AG10803 (cell line): ENCODE results near the gene ZDHHC11B.

ENCODE experiments used
- DNase-seq: peaks from one replicate; pipeline ENCODE4 v3.0.0; 2010; ENCODE audit warnings: low read depth
- H3K4me3 ChIP-seq: 2 replicates; pipeline ENCODE4 v1.5.1; 2011; ENCODE audit warnings: mild to moderate bottlenecking, low read length, control low read depth
- TF ChIP-seq, protein P1 (sequence below): conservative IDR thresholded peaks from 2 replicates; pipeline ENCODE4 v1.5.1; 2011; ENCODE audit warnings: mild to moderate bottlenecking, low read length, control low read depth, inconsistent platforms

Gene ZDHHC11B

DNA sequence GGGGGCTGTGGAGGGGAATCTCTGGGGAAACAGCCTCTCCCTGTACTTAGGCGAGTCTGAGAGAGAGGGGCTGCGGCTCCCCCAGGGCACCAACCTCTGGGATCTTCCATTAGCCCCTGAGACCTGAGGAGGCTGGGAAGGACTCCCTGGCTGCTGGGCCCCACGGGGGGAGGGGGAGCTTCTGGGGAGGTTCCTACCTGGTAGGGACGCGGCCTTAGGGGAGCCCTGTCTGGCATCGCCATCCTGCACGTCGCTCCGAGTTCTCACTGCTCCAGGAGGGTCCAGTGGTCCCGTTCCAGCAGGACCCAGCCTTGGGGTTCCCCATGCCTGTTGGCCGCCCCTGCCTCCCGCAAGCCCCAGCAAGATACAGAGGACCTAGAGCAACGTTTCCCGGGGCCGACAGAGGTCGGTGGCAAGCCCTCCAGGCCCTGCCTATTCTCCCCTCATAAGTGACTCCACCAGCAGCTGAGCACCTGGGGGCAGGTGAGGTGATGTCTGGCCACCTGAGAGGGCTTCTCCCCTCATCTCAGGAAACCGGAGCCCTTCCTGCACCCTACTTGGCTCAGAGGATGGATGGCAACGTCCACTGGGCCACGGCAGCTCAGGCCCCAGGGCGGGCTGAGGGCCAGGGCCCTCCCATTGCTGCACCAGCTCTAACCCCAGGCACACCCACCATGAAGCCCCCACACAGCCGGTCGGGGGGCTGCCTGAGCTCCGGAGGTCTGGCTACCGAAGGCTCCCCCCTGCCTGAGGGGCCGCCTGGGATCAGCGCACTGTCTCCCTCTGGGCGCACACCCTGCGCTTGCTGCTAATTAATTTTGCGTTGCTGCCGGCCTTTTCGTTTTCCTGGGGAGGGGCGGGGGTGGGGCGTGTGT is 113.9 kb downstream of the ZDHHC11B start:
- TF ChIP-seq, protein P1, sequence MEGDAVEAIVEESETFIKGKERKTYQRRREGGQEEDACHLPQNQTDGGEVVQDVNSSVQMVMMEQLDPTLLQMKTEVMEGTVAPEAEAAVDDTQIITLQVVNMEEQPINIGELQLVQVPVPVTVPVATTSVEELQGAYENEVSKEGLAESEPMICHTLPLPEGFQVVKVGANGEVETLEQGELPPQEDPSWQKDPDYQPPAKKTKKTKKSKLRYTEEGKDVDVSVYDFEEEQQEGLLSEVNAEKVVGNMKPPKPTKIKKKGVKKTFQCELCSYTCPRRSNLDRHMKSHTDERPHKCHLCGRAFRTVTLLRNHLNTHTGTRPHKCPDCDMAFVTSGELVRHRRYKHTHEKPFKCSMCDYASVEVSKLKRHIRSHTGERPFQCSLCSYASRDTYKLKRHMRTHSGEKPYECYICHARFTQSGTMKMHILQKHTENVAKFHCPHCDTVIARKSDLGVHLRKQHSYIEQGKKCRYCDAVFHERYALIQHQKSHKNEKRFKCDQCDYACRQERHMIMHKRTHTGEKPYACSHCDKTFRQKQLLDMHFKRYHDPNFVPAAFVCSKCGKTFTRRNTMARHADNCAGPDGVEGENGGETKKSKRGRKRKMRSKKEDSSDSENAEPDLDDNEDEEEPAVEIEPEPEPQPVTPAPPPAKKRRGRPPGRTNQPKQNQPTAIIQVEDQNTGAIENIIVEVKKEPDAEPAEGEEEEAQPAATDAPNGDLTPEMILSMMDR: no peak
- no peak overlapping the region for H3K4me3 ChIP-seq
- DNase-seq: no peak

DNA sequence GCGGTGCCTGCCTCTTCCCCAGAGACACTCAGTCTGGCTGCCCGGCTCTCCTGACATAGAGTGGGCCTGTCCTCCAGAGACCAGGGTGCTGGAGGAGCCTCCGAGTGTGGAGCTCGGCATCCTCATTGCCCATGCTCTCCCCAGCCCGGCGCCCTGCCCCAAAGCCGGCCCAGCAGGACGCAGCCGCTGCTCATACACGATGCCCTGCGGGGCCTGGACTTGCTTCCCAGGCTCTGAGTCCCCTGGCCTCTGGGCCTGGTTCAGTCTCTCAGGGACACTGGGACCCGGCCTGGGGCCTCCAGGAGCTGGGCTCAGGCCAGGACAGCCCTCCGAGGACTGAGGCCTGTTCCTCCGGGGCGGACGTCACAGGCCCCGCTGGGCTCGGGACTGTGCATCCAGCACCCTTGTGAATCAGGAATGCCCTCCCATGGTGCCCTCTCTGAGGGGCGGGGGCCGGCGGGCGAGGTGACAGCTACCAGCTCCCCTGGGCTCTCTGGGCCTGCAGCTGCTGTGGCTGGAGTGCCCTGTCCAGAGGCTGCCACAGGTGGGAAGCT is 114.6 kb downstream of the ZDHHC11B start:
- TF ChIP-seq, protein P1: no peak
- H3K4me3 ChIP-seq: no peak overlapping the region
- no peak for DNase-seq

DNA sequence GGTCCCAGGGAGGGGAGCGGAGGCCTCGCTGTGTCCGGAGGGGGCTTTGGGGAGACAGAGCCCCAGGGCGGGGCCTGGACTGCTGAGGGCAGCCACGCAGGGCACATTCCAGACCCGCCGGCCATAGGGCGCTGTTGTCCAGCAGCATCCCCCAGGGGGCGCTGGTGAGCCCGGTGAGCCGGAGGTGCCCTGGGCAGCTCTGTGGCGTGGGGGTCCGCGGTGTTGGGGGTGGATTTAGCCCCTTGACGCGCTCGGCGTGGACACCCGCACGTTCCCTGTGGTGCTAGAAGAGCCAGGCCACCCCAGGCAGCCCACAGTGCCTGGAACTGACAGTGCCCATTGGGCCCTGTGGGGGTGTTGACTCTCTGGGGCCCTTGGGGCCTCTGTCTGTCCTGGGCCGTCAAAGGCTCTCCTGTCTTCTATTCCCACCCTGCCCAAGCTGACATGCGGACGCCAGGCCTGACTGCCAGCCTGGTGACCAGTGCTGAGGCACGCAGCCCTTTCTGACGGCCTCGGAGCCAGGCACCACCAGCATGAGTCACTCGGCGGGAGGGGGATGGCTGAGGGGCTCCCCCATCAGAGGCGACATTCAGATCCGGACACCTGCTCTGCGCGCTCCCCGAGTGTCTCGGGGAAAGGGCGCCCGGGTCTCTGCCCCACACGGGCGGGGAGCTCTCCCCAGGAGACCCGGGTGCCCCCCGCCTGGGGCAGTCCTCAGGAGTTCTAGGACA is 115.3 kb downstream of the ZDHHC11B start:
- TF ChIP-seq, protein P1: peak; percentile 54

DNA sequence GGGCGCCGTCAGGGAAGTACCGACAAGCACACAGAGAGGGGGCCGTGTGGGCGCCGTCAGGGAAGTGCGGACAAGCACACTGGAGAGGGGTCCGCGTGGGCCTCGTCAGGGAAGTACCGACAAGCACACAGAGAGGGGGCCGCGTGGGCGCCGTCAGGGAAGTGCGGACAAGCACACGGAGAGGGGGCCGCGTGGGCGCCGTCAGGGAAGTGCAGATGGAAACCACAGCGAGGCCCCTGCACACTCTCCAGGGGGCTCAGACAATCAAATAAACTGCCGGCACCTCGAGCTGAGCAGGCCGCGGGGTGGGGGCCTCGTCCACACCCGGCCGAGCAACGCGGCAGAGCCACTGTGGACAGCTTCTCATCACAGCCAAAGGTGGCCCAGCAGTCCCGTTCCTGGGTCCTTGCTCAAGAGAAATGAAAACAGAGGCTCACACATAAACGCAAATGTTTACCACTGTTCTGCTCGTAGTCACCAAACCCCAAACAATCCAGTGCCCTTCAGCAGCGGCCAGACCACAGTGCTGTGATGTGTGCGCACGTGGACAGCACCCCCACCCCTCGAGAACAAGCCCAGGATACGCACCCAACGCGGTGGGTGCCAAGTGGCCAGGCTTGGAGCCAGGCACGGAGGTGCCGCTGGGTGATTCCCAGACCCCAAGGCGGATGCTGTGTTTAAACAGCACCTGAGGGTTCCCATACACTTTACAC is 116.1 kb downstream of the ZDHHC11B start:
- DNase-seq: no peak
- H3K4me3 ChIP-seq: no peak overlapping the region
- TF ChIP-seq, protein P1: no peak

More for the DNA sequence above, 115.3 kb downstream of the ZDHHC11B start:
- no peak overlapping the region for H3K4me3 ChIP-seq
- peak; percentile 23 for DNase-seq

DNA sequence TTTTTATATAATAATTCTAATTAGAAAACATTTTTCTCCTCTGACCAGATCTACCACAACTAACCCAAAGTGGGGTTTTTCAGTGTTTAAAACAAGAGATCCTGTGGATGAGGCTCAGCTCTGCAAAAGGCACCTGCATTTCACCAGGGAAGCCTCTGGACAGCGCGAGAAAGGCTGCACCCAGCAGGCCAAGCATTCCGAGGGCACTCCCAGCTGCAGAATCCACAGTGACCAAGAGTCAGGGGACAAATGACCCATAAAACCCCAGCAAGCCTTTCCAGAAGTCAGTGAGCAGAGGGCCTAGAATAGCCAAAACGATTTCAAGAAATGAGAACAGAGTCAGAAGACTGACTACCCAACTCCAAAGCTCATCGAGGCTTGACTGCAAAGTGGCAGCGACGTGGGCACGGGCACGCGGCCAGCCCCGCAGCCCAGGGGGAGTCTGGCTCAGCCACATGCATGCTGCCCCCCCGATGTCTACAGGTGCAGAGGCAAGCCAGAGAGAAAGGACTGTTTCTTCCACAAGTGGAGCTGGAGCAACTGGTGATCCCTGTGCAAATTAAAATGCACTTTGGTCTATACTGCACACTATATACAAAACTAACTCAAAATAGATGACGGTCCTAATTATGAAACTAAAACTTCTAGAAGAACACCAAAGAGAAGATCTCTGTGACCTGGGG is 117.6 kb downstream of the ZDHHC11B start:
- TF ChIP-seq, protein P1: no peak
- DNase-seq: no peak
- no peak overlapping the region for H3K4me3 ChIP-seq

DNA sequence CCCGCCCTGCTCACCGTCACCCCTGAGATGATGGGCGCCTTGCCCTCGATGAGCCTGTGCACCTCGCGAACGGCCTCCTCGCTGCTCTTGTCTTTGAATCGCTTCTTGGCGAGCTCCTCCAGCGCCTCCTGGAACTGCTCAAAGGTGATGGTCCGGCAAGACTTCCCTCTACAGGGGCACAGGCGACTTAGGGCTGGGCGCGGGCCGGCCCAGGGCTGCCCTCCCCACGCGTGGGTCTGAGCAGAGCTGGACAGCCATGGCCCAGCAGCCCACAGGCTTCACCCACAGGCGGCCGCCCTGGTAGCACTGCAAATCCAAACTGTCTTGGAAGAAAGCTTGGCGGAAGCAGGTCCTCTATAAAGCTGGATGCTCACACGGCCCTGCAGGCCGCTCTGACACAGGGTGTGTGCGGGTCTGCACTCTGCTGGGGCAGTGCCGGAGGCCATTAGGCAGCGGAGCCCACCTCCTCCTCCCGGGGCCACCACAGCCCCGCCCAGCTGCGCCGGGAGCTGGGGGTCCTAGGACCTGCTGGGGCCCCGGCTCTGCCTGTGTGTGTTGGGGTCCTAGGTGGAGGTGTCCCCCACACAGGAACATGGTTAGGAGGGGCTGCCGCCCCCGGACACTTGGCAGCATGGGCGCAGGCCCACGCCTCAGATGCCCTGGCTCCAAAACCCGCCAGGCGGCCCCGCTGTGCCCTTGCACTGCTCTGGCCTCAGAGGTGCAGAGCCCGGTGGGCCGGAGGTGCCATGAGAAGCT is 118.4 kb downstream of the ZDHHC11B start:
- TF ChIP-seq, protein P1: no peak
- DNase-seq: no peak
- no peak overlapping the region for H3K4me3 ChIP-seq
